ENCODE results near the gene CAPN9.
"Not testable (repeated sequence)": the region's sequence is repeated elsewhere in the genome, so short reads cannot be mapped to it uniquely, and the experiment has no call there.

Gene CAPN9

GRCh38 chr1:230711245-230711644 lies 35.9 kb upstream of the CAPN9 start:
- DNase-seq: no peak

GRCh38 chr1:230712470-230712942 lies 34.7 kb upstream of the CAPN9 start:
- DNase-seq: no peak

DNA sequence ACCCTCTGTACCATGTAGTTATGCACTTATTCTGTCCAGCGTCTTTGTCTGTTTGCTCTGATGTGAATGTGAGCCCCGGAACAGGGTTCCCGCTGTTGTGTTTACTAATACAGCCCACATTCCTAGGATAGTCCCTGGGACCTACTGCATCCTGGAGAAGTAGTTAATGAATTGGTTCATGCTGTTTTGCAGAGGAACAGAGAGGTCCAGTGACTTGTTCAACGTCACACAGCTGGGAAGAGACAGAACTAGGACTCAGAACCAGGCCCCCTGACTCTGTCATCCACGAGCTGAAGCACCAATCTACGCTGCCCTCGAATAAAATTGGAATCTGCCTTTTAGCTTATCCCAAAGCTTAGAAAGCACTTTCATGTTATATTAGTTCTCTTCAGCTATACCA lies 34.0 kb upstream of the CAPN9 start:
- no peak for DNase-seq

DNA sequence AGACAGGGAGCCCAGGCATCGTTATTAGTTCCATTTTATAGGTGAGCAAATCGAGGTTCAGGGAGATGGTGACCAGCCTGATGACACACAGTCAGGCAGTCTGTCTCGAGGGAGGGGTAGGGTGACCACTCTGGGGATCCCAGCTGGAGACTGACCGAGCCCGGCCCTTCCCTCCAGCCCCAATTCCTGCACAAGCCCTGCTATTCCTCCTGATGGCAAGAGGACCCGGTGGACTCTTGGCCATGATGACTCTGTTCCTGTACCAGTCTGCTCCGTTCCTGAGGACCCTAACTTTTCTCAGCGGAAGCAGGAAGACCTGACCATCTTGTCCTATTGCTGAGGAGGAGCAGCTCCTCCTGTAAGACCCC lies 33.7 kb upstream of the CAPN9 start:
- no peak for DNase-seq

GRCh38 chr1:230713915-230714764 lies 33.0 kb upstream of the CAPN9 start, which contains the start of gene AGT:
TSS of gene AGT (minus strand) at chr1:230714122. CDS start at chr1:230710823, 3,299 bp downstream.
- DNase-seq: no peak

- DNase-seq: no peak
Measured at GRCh38 chr1:230715510-230715909, 31.7 kb upstream of the CAPN9 start.

- not testable (repeated sequence) for DNase-seq
Measured at GRCh38 chr1:230716453-230716852, 30.7 kb upstream of the CAPN9 start.

DNA sequence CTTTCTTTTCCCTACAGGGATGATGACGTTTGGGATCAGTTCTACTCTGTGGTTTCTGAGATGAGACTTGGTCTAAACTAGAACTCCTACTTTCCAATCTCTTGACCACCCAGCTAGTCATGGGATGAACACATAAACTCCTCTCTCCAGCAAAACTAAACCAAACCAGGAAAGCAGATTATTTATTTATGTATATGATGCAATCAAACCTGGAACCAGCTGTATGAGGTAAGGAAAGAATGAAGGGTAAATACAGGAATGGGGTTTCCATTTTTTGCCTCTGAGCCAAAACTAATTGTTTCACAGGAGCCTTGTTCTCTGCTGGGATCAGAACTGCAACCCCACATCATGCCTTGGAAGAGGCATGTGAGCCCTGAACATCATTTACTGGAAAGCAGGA lies 29.9 kb upstream of the CAPN9 start:
- DNase-seq: no peak

DNA sequence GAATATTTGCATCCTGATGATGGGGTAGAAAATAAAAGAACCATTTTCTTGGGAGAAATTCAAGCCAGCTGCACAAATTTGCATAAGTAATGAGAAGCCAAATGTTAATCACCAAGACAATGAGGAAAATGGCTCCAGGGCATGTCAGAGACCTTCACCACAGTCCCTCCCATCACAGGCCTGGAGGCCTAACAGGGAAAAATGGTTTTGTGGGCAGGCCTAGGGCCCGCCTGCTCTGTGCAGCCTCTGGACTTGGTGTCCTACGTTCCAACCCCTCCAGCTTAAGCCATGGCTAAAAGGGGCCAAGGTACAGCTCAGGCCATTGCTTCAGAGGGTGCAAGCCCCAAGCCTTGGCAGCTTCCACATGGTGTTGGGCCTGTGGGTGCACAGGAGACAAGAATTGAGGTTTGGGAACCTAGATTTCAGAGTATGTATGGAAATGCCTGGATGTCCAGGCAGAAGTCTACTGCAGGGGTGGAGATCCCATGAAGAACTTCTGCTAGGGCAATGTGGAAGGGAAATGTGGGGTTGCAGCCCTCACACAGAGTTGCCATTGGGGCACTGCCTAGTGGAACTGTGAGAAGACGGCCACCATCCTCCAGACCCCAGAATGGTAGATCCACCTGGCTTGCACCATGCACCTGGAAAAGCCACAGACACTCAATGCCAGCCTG lies 25.2 kb upstream of the CAPN9 start:
- DNase-seq: not testable (repeated sequence)

GRCh38 chr1:230725256-230726012 lies 21.8 kb upstream of the CAPN9 start:
- no peak for DNase-seq

DNA sequence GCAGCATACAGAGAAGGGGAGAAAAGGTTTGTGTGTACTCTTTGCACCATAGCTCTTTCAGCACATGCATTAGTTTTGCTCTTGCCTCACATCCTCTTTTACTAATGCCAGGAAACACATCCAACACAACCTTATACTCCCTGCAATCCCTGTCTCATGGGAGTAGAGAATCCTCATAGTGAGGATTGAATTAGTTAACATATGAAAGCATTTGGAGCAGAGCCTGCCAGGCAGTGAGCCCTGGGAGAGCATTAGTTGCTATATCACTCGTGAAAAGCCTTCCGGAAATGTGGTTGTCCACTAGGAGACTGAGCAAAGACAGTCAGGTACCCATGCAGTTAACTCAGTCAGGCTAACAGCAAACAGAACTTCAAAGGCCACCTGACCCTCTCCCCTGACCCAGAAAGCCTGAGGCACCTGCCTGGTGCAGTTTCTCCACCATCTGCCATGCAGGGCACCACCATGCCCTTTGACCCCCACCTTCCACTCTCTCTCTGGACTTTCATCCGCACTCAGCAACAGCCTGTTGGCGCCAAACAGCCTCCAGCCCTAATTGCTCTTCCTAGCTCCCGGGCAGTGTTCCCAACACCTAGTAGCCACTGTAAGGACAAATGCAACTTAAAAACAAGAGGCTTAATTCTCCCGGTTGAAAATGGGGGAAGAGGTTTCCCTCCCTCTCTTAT lies 18.3 kb upstream of the CAPN9 start:
- no peak for DNase-seq

DNA sequence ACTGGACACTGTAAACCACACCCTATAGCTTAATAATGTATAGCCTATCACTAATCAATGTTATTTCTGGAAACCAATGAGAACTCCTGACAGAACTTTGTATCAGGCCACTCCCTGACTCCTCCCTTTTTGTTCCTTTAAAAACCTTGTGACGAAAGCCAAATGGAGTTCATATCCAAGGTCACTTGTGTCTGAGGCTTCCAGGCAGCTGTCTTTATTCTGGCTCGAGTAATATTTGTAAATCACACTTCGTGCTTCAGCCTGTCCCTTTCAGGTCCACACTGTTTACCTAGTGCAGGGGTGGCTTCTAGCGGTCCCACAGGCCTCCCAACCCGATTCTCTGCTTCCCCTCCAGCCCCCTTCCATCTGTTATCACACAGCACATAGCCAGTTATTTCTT lies 16.2 kb upstream of the CAPN9 start:
- no peak for DNase-seq

- DNase-seq: no peak
Measured at GRCh38 chr1:230735447-230735846, 11.7 kb upstream of the CAPN9 start.

DNA sequence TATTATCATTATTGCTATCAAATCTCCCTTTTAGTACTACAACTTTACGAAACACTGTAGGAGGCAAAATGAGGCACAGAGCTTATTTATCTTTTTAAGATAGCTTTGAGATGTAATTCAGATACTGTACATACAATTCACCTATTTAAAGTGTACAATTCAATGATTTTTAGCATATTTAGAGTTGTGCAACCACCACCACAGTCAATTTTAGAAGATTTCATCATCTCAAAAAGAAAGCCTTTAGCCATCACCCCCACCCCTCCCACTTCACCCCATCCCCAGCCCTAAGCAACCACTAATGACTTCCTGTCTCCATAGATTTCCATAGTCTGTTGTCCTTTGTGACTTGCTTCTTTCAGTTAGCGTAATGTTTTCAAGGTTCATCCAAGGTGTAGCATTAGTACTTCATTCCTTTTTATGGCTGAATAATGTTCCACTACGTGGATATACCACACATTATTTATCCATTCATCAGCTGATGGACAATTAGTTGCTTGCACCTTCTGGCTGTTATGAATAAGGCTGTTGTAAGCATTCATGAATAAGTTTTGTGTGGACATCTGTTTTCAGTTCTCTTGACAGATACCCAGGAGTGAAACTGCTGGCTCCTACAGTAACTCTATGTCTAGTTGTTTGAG lies 9.4 kb upstream of the CAPN9 start:
- no peak for DNase-seq

DNA sequence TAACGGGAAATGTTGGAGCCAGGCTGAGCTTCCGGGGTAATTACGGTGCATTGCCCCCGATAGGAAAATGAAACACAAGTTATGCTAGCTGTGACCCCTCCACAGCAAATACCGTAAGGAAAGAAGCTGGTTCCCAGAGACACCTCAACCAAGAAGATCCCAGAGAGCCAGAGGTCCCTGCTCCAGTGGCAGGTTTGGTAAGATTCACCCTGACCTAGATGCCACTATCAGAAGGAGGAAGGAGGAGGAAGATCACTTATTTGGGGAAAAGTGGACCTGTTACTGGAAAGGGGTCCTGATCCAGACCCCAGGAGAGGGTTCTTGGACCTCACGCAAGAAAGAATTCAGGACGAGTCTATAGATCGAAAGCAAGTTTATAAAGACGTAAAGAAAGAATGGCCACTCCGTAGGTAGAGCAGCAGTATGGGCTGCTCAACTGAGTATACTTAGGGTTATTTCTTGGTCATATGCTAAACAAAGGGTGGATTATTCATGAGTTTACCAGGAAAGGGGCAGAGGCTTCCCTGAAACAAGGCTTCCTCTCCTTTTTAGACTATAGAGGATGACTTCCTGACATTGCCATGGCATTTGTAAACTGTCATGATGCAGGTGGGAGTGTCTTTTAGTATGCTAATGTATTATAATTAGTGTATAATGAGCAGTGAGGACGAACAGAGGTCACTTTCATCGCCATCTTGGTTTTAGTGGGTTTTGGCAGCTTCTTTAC lies 7.5 kb upstream of the CAPN9 start:
- no peak for DNase-seq

GRCh38 chr1:230743899-230744298 lies 3.3 kb upstream of the CAPN9 start:
- DNase-seq: no peak

DNA sequence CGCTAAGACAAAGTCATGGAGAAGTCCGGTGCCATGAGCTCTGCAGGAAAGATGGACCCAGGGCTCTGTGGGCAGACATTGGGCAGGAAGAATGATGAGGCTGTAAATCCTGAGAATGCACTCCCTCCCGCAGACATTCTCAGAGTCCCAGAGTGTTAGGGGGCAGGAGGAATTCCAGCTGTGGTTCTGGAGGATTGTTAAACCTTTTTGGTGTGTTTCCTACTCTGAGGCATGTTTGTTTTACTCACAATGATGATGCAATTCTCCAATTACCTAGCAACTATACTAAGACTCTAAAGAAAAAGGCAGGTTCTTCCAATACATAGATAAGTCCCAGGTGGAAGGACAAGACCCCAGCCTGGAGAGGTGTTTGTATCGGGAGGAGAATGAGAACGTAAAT lies 2.8 kb upstream of the CAPN9 start:
- DNase-seq: no peak

DNA sequence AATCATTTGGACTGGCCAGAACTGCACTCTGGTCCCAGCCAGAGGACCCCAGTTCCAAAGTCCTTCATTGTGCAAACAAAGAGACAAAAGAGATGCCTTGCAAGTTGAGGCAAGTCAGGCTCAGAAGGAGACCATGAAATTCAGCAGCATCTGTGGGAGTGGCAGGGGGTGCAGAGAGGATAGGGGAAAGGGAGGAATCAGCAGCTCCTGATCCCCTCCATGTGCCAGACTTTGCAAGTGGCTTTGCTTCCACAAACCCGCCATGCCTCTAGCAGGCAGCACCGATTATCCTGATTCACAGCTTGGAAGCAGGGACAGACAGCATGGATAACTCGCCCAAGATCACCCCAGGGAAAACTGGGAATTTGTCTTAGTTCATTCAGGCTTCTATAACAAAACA lies 2.1 kb upstream of the CAPN9 start:
- no peak for DNase-seq

DNA sequence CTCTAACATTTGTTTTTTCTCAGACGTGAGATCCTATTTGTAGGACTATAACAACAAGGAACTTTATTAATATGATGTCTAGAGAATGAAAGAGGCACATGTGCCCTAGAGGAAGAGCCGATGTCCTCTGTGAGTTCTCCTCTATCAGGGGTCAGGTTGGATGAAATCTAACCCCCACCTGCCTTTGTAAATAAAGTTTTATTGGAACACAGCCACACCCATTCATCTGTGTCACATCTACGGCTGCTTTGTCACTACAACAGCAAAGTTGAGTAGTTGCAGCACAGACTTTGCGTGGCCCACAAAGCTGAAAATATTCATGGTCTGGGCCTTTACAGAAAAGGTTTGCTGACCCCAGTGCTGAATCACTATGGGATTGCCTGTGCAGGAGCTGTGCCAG lies 571 bp upstream of the CAPN9 start:
- DNase-seq: no peak

DNA sequence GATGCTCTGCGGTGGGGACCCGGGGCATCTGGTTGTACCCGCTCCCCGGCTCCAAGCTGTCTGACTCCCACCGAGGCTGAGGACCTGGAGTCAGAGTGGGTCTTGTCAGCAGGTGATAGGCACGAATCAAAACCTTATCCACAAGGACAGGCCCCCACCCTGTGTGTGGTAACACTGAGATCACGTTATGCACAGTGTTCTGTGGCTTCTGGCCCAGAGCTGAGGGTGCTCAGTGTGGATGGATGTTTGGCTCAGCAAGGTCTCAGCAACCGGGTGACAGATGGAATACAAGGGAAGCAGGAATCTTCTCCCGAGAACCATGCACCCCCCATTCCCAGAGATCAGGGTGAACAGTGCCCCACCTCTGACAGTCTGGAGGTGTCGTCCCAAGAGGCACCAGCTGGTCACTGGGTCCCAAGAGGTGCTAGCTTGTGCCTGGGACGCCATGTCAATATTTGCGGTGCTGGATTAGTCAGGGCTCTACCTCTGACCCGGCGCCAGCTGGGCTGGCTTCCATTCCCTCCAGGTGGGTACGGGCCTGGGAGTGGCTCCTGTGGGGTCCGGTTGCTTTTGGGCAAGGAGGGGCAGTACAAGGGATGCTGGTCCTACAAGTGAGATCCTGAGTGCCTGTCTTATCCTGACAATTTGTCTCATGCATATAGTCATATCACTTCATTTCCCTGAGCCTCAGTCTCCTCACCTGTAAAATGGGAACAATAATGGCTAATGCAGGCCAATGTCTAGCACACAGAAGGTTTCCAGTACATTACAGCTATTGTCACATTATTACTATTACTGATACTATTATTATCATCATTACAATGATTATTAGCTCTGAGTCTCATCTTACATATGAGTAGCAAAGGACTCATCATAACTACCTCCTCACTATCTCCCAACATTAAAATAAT lies 957 bp downstream of the CAPN9 start:
- DNase-seq: no peak

DNA sequence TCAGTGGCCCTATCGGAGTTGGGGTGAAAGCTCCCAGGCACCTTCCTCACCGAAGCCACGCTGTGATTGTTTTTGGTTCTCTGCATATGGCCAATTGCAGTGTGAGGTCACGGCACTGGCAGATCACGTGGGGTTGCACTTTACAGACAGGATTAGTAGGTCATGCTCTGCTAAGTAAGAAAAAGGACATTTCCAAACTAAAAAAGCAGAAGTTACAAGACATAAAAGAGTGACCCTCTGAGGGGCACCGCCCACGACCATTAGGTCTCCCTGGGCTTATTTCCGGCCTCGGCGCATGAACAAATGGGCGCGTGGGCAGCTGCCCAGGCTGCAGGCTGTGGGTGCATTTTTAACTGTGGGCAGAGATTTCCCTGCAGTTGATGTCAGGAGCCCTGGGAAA lies 2.0 kb downstream of the CAPN9 start:
- DNase-seq: no peak

Measured in T1000 (cell line).